SH-SY5Y (cell line): ENCODE results near the gene REM2.

ENCODE experiments used
- GATA2 ChIP-seq: IDR thresholded peaks from 2 replicates; pipeline ENCODE4 v1.6.1; 2011; ENCODE audit warnings: mild to moderate bottlenecking, low read depth, low read length
- GATA3 ChIP-seq: IDR thresholded peaks from 2 replicates; pipeline ENCODE4 v1.6.1; 2011; ENCODE audit warnings: low read depth, mild to moderate bottlenecking, low read length, moderate library complexity

GRCh38 chr14:22854963-22855724, 27.9 kb upstream of the REM2 start:
- TF ChIP-seq GATA2: no peak
- TF ChIP-seq GATA3: no peak
